Type B pancreatic cell (in vitro differentiated cells): Measurements from ENCODE around the gene MRPS23. TPM values are rescaled to one million over a fixed set of nuclear protein-coding genes. Genes with fewer than 3 reads are reported as not detected.
A peak's percentile ranks its signal among the peaks of the same experiment; 100 is the strongest.

Experiments
- DNase-seq: peaks from one replicate; pipeline ENCODE4 v3.0.0; 2021; ENCODE audit warnings: mixed read lengths; ENCODE audit not compliant: unreplicated experiment; ENCODE audit errors: extremely low spot score
- H3K27ac Mint-ChIP-seq: 2 replicates; pipeline ENCODE4 v1.8.0; 2021; ENCODE audit warnings: mild to moderate bottlenecking, mixed read lengths
- H3K27me3 Mint-ChIP-seq: 2 replicates; pipeline ENCODE4 v1.8.0; 2021; ENCODE audit warnings: mixed read lengths
- H3K36me3 Mint-ChIP-seq: 2 replicates; pipeline ENCODE4 v1.8.0; 2021; ENCODE audit warnings: mixed read lengths
- H3K4me1 Mint-ChIP-seq: one replicate; pipeline ENCODE4 v1.8.0; 2021; ENCODE audit warnings: mixed read lengths; ENCODE audit not compliant: unreplicated experiment
- H3K4me3 Mint-ChIP-seq: 2 replicates; pipeline ENCODE4 v1.8.0; 2021; ENCODE audit warnings: mild to moderate bottlenecking, mixed read lengths
- H3K9me3 Mint-ChIP-seq: 2 replicates; pipeline ENCODE4 v1.8.0; 2021; ENCODE audit warnings: mixed read lengths
- CTCF ChIP-seq: fragments of 200-600 bp; sonication (generic); conservative IDR thresholded peaks from 2 replicates; pipeline ENCODE4 v1.5.0; 2021; ENCODE audit warnings: antibody characterized with exemption, mild to moderate bottlenecking
- total RNA-seq: library from RNA; stranded (reverse); gene quantifications from 2 replicates; pipeline ENCODE4 v1.2.1, GENCODE V29; 2021; ENCODE audit warnings: low replicate concordance

MRPS23 gene
- total RNA-seq, 1 donor from 2014 or later: 46.9 TPM

DNA sequence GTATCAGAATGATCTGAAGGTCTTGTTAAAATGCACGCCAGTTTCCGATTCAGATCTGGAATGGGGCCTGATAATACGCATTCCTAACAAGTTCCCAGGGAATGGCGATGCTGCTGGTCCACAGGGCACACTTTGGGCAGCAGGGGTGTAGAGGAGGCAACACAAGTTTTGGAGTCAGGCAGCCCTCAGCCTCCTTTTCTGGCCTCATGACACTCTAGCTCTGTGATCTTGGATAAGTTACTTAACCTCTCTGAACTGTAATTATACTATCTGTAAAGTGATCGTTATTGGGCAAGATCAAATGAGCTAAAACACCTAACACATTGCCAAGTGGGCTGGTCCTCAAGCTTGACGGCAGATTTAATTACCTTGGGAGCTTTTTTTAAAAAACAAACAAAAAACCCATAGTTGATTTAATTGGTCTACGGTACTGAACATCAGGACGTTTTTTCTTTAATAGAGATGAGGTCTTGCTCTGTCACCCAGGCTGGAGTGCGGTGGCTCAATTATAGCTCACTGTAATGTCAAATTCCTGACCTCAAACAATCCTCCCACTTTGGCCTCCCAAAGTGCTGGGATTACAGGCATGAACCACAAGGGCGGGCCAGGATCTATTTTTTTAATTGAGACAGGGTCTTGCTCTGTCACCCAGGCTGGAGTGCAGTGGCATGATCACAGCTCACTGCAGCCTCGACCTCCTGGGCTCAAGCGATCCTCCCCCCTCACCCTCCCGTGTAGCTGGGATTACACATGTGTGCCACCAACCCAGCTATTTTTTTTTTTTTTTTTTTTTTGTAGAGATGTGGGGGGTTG is 10.0 kb upstream of the MRPS23 start:
- no peak for DNase-seq
- Mint-ChIP-seq H3K27me3 (peaks cover 9% of the 10 kb centered on the region), H3K4me1 (peaks cover 28% of the 10 kb centered on the region), H3K4me3 (peak overlapping the region; percentile 34), H3K36me3 (peaks cover 8% of the 10 kb centered on the region), H3K27ac (no peak overlapping the region), H3K9me3 (no peaks in the 10 kb centered on the region)
- TF ChIP-seq CTCF: no peak

DNA sequence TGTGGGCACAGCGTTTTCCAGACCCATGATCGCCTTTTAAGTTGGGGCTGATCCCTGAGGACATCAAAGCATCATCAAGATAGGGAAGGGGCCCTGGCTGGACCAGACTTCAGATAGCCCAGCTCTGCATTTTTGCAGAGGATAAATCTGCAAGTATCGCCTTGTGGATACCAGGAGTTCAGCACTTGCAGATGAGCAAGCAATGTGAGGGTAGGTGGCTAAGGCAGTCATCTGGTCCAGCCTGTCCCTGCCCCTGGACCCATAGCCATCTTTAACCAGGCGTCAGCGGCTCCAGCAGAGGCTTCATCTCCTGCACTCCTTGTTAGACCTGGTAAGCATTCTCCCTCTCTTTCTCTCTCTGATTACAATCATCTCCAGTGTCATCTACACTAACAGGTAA is 9.0 kb upstream of the MRPS23 start:
- DNase-seq: no peak
- H3K4me1 Mint-ChIP-seq: peaks cover 23% of the 10 kb centered on the region
- no peak overlapping the region for H3K27ac Mint-ChIP-seq
- H3K4me3 Mint-ChIP-seq: no peak overlapping the region
- no peaks in the 10 kb centered on the region for H3K36me3 Mint-ChIP-seq
- H3K27me3 Mint-ChIP-seq: peaks cover 9% of the 10 kb centered on the region
- no peak for TF ChIP-seq CTCF
- H3K9me3 Mint-ChIP-seq: no peaks in the 10 kb centered on the region

DNA sequence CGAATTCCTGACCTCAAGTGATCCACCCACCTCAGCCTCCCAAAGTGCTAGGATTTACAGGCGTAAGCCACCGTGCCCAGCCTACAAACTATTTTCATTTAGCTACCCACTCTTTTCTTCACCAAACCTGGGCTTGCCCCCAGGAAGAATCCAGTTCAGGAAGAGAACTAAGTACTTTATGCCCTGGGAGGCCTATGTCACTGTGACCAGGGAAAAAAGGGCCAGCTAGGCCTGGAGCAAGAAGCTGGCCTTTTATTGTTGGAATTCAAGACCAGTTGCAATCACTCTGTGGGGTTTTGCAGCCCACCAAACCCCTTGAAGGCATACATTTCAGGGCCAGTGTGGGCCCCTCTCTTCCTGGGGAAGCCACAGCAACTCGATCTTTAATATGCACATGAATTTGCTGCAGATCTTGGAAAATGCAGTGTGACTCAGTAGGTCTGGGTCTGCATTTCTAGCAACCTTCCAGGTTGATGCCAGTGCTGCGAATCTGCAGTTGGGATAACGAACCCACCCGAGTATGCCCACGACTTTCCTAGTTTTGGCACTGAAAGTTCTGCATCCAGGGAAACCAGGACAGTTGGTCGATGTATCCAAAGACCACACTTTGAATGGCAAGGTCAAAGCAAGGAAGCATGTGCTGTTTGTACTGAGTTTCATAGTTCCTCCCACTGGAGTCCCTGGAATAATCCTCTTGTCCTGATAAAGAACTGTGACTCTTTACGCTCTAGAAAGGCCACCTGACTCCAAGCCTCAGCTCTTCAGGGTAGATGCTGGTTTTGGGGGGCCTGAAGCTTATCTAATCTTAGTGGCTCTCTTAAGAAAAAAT is 7.2 kb upstream of the MRPS23 start:
- Mint-ChIP-seq H3K27ac (no peak overlapping the region), H3K27me3 (peaks cover 9% of the 10 kb centered on the region), H3K4me3 (no peak overlapping the region), H3K4me1 (peaks cover 25% of the 10 kb centered on the region), H3K36me3 (no peaks in the 10 kb centered on the region), H3K9me3 (no peaks in the 10 kb centered on the region)
- no peak for DNase-seq
- no peak for TF ChIP-seq CTCF

DNA sequence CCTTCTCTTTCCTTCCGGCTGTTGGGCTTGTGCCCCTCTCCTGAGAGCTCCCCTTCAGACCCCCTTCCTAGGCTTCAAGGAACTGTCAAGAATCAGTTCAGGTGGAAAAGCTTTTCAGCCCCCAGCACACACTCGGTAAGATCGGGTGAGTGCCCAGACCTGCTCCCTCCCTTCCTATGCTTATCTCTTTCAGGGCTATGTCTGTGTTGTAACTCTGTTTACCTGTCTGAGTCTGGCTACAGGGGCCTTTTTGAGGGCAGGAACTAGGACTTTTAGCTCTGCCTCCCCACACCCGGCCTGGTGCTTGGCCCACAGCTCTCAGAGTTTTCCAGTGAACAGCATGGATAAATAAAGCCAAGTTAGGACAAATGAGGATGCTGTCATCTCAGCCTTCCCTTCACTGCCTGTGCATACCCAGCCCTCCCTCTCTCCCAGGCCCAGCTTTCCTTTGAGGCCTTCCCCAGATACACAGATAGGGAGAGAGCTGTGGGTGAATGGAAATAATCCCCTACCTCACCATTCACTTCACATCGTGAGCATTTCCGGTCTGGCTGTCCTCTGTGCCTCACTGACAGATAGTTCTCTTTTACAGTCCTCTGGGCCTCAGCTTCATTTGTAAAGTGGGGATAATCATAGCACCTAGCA is 5.7 kb upstream of the MRPS23 start:
- Mint-ChIP-seq H3K4me1 (peaks cover 29% of the 10 kb centered on the region), H3K27ac (no peak overlapping the region), H3K27me3 (peaks cover 6% of the 10 kb centered on the region), H3K4me3 (no peak overlapping the region), H3K9me3 (no peaks in the 10 kb centered on the region), H3K36me3 (no peaks in the 10 kb centered on the region)
- DNase-seq: no peak
- no peak for TF ChIP-seq CTCF

DNA sequence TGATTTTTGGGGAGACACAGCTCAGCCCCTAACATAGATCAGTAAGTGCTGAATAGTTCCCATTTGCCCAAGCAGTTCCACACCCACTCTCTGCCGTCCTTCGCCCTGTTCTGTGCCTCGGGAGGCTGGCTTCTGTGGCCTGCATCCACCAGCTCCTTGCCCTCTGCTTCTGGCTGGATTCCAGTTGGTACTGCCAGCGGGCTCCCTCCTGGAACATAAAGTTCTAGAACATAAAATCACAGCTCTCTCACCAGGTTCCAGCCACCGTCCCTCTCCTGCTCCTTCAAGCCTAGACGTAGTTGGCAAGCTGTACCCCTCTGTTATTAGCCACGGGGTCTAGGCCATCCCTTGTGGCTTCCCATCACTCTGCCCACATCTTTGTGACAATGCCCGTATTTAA is 3.9 kb upstream of the MRPS23 start:
- H3K4me1 Mint-ChIP-seq: peaks cover 38% of the 10 kb centered on the region
- H3K27ac Mint-ChIP-seq: no peak overlapping the region
- H3K4me3 Mint-ChIP-seq: no peak overlapping the region
- H3K36me3 Mint-ChIP-seq: no peaks in the 10 kb centered on the region
- peaks cover 3% of the 10 kb centered on the region for H3K27me3 Mint-ChIP-seq
- H3K9me3 Mint-ChIP-seq: no peaks in the 10 kb centered on the region
- DNase-seq: no peak
- TF ChIP-seq CTCF: no peak
